Mucosa of descending colon (tissue), 3 donors: ENCODE data around the gene WDR12. TPM values are rescaled to one million over a fixed set of nuclear protein-coding genes. Genes with fewer than 3 reads are reported as not detected.
"Not testable (repeated sequence)": the region's sequence is repeated elsewhere in the genome, so short reads cannot be mapped to it uniquely, and the experiment has no call there.

Experiments
- ATAC-seq: fragments of 200-7000 bp; cut with Tn5 transposase; one replicate; pipeline ENCODE4 v1.9.1; 2020; ENCODE audit warnings: mild to moderate bottlenecking, moderate library complexity
- DNase-seq, 3 donors: peaks; one replicate each; pipeline ENCODE4 v3.0.0-alpha.2; 2020
- H3K36me3 ChIP-seq: fragments of 200-600 bp; one replicate; pipeline ENCODE4 v1.8.0; 2021; ENCODE audit warnings: low read depth, mild to moderate bottlenecking
- H3K4me1 ChIP-seq: fragments of 200-600 bp; one replicate; pipeline ENCODE4 v1.8.0; 2021; ENCODE audit warnings: low read depth, mild to moderate bottlenecking
- H3K4me3 ChIP-seq: fragments of 200-600 bp; one replicate; pipeline ENCODE4 v1.8.0; 2021; ENCODE audit warnings: mild to moderate bottlenecking
- H3K9me3 ChIP-seq: fragments of 200-600 bp; one replicate; pipeline ENCODE4 v1.8.0; 2021; ENCODE audit warnings: mild to moderate bottlenecking
- intact Hi-C, 2 donors: fragments of 100-400 bp; cut with DNase I in 1 of 2; cut with micrococcal nuclease in 1 of 2; formaldehyde crosslinking; loops; one replicate each; pipeline versions ENCODE4 v1.11.0 to v1.11.1; 2022; cut with DNase I, micrococcal nuclease
- total RNA-seq, 3 donors: library from RNA; stranded (reverse); fragmentation: NEBNext Ultra II Directional in 2 of 3; extraction: Animal tissue kit (Norgen Biotek cat#: 25700) in 2 of 3; gene quantifications; one replicate each; pipeline versions ENCODE4 v1.2.1 to v1.2.4, GENCODE V29; 2021 to 2023
- TF ChIP-seq, protein P1 (sequence below): fragments of 200-600 bp; IDR thresholded peaks from one replicate; pipeline ENCODE4 v1.8.0; 2022; ENCODE audit warnings: antibody characterized with exemption, mild to moderate bottlenecking
- donor health status: DM: no; HTN: no; CAD: no; lungs with moderate emphysema.
- donor health status: DM: no; HTN: no; CAD: no.
- donor health status: DM: no; HTN: yes; CAD: no.

Gene WDR12
- total RNA-seq, 3 donors from 2014 or later: 30.4 to 44.3 (median 32.8) TPM

DNA sequence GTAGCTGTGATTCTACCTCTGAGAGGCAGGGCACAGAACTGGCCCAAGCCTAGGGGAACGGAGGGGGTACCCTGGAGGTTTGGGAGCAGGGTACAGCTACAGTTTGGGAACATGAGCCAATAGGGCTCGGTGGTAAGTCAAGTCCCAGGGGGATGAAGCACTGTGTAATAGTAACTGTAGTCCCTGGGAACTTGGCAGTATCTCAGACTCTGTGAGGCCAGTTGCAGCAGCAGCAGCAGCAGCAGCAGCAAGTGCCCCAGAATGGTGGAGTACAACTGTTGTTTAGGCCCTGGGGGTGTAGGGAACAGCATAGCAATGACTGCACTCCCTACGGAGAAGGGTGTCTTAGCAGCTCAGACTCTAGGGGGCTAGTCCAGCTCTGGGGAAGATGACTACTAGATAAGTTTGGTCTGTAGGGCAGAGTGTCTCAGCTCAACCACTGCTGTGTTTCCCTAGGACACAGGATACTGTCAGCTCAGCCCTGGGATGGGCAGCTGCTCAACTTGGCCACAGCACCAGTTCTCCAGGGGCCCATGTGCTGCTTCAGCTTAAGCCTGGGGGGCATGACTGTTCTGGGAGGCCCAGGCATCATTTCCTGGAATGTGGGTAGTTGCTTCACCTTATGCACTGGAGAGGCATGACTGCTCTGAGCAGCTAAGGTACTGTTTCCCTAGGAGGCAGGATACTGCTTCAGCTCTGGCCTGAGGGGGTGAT lies 21.1 kb upstream of the WDR12 start:
- H3K4me3 ChIP-seq: no peak overlapping the region
- ATAC-seq: no peak
- no peak for DNase-seq
- TF ChIP-seq, protein P1, sequence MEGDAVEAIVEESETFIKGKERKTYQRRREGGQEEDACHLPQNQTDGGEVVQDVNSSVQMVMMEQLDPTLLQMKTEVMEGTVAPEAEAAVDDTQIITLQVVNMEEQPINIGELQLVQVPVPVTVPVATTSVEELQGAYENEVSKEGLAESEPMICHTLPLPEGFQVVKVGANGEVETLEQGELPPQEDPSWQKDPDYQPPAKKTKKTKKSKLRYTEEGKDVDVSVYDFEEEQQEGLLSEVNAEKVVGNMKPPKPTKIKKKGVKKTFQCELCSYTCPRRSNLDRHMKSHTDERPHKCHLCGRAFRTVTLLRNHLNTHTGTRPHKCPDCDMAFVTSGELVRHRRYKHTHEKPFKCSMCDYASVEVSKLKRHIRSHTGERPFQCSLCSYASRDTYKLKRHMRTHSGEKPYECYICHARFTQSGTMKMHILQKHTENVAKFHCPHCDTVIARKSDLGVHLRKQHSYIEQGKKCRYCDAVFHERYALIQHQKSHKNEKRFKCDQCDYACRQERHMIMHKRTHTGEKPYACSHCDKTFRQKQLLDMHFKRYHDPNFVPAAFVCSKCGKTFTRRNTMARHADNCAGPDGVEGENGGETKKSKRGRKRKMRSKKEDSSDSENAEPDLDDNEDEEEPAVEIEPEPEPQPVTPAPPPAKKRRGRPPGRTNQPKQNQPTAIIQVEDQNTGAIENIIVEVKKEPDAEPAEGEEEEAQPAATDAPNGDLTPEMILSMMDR: no peak
- no peaks in the 10 kb centered on the region for H3K4me1 ChIP-seq
- intact Hi-C loops: no loop called here
- no peaks in the 10 kb centered on the region for H3K36me3 ChIP-seq
- H3K9me3 ChIP-seq: no peaks in the 10 kb centered on the region

DNA sequence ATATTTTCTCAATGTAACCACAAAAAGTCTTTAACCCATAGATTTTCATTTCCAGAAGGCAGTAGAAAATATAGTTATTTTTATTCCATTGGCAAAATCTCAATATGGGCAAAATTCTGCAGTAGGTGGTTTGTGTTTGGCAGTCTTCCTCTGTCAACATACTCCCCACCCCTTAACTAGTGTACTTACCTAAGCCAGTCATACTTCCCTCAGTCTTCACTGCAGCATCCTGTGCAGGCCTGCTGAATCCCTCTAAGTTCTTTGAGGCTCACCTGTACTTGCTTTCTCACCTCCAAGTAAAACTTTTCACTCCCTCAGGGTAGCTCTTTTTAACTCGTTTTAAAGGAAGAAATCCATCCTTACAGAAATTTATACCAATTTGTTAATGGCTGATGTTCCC lies 7.4 kb upstream of the WDR12 start:
- Histone ChIP-seq H3K4me1 (no peaks in the 10 kb centered on the region), H3K36me3 (no peaks in the 10 kb centered on the region), H3K9me3 (no peaks in the 10 kb centered on the region), H3K4me3 (no peak overlapping the region)
- DNase-seq (no peak), ATAC-seq (no peak)
- TF ChIP-seq, protein P1: no peak
- intact Hi-C loops: no loop called here

DNA sequence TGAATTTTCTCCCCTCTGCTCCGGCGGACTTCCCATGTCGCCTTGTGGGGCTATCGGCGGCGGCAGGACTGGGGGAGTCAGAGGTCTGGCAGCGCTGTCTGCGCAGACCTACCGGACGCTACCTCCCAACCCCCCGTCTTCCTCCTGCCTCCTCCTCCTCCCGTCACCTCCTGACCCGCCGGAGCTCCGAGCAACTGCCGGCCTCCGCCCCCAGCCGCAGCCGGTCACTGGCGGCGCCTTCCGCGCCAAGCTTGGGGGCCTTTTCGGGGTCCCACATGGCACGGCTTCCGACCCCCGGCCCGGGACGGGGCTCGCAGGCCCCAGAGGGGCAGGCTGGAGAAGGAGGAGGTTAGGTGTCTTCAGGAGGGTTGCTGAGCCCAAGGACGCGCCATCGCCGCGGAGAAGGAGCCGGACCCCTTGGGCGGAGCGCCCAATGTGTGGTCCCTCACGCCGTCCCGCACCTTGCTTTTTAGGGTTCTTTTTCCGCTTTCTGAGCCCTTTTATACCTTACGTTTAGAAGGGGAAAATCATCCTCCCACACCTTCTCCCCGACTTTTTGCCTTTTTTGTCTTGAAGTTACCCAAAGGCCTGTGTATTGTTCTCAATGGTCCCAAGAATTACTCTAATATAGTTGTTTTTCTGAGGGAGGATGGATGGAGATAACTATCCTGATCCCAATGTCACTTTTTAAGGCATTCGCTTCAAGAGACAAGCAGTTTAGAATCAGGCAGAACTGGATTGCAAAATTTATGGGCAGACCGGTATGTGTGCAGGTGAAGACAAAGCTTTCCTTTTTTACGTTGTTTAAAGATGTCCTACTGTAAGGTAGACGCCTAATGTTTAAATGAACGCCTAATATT lies 1.1 kb upstream of the WDR12 start:
- peak overlapping the region; percentile 50 for H3K4me3 ChIP-seq
- peak in 2 of 3 donors; percentile 9 to 57 for DNase-seq
- ATAC-seq: peak; percentile 82
- H3K36me3 ChIP-seq, intact Hi-C loops, H3K9me3 ChIP-seq, H3K4me1 ChIP-seq: not testable (repeated sequence)

DNA sequence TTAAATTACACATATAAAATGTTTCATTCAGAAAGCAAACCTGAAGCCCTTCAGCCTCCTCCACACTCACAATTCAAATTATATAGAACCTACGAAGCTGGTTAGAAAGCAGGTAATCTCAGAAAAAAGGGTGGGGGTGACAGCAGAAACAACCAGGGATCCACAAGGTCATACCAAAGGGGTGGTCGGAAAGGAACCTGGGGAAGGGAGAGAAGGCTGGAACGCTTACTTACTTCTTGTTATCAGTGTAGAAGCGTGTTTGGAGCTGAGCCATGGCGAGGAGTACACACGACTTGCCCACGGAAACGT lies 316 bp downstream of the WDR12 start:
- Histone ChIP-seq H3K9me3 (no peaks in the 10 kb centered on the region), H3K4me3 (peak overlapping the region; percentile 50), H3K36me3 (no peaks in the 10 kb centered on the region), H3K4me1 (peaks cover 8% of the 10 kb centered on the region)
- ATAC-seq (no peak), DNase-seq (no peak)
- intact Hi-C loops: no loop called here
- TF ChIP-seq, protein P1: no peak

DNA sequence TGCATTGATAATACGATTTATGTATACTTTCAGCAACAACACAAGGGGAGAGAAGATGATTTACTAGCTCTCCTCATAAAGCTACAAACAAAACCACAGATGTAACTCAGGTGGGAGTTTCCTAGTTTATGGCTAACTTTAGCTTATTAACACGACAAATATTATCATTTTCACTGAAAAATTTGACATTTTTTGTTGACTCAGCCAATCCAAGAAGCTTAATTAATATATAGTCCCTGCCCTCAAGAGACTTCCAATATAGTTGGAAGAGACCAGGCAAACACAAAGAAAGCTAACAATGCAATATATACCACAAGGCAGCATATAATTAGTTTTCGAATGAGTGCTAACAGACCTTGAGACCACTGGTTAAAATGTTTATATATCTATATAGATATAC lies 775 bp downstream of the WDR12 start:
- H3K4me3 ChIP-seq: no peak overlapping the region
- H3K9me3 ChIP-seq: no peaks in the 10 kb centered on the region
- TF ChIP-seq, protein P1: no peak
- ATAC-seq: no peak
- intact Hi-C loops: no loop called here
- no peak for DNase-seq
- H3K36me3 ChIP-seq: no peaks in the 10 kb centered on the region
- peaks cover 8% of the 10 kb centered on the region for H3K4me1 ChIP-seq

DNA sequence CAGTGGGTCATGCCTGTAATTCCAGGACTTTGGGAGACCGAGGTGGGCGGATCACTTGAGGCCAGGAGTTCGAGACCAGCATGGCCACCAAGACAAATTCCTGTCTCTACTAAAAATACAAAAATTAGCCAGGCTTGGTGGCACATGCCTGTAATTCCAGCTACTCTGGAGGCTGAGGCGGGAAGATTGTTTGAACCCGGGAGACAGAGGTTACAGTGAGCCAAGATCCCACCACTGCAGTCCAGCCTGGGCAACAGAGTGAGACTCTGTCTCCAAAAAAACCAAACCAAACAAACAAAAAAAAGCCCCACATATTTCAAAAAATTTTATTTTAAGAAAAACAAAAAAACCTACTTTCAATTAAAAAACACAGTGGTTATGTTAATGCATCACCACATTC lies 1.2 kb downstream of the WDR12 start:
- H3K4me1 ChIP-seq, H3K36me3 ChIP-seq, DNase-seq, H3K9me3 ChIP-seq, ATAC-seq, intact Hi-C loops, H3K4me3 ChIP-seq: not testable (repeated sequence)
